ENCODE measurements around the gene OR4L1. TPM values are rescaled to one million over a fixed set of nuclear protein-coding genes. Genes with fewer than 3 reads are reported as not detected.
"Not testable (repeated sequence)": the region's sequence is repeated elsewhere in the genome, so short reads cannot be mapped to it uniquely, and the experiment has no call there.

The OR4L1 gene
- total RNA-seq: not detected

DNA sequence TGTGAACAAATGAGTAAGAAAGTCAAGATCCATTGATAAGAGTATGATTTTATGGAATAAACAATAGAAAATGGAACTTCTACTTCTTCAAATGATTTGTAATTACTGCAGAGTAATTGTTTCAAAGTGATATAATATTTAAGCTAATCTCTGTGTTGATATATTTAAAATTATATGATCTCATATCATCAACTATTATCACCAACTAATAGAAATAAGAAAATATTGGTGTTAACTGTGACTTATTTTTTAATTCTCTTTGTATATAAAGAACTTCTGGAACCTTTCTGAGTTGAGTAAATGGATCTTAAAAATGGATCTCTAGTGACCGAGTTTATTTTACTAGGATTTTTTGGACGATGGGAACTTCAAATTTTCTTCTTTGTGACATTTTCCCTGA is at the start of gene OR4L1:
TSS of gene OR4L1 (plus strand) at position 301 of the 400 bp plus-strand sequence. CDS start at position 301, 0 bp downstream.
- Mint-ChIP-seq H3K27me3 (ENCODE audit: low read depth) (peaks cover 2% of the 10 kb centered on the region), H3K4me3 (no peak within 1 kb of the TSS), H3K9me3 (no peaks in the 10 kb centered on the region), H3K36me3 (ENCODE audit: insufficient read depth) (no peaks in the 10 kb centered on the region), H3K4me1 (ENCODE audit: low read depth) (no peaks in the 10 kb centered on the region)
- DNase-seq (no peak), ATAC-seq (no peak)

GRCh38 chr14:20019257-20019865 is 40.5 kb upstream of the OR4L1 start, which contains the start of gene OR4K14:
OR4K14 (minus strand) TSS chr14:20019307; CDS start chr14:20015193, 4,114 bp downstream.
- ATAC-seq (no peak), DNase-seq (no peak)
- Mint-ChIP-seq H3K36me3 (ENCODE audit: insufficient read depth) (no peaks in the 10 kb centered on the region), H3K9me3 (peaks cover under 1% of the 10 kb centered on the region), H3K4me1 (ENCODE audit: low read depth) (no peaks in the 10 kb centered on the region), H3K4me3 (no peak within 1 kb of the TSS), H3K27me3 (ENCODE audit: low read depth) (peaks cover 3% of the 10 kb centered on the region)

DNA sequence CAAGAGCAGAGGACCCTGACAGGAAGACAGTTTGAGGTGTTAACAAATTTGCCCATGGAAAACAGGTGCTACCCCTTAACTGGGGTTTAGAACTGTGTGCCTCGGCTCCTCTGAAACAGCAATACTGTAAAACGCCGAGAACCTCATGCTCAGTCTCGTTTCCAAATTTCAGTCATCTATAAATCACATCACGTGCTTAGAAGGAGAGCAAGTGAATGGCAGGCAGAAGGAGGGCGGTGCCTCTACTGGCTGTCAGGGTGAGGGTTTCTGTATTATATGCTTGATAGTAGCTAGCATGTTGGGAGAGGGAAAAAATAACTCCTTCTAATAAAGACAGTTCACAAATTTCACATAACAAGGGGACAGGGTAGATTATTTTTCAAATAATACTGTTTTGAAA is 28.8 kb upstream of the OR4L1 start:
- Mint-ChIP-seq H3K4me1 (ENCODE audit: low read depth) (no peaks in the 10 kb centered on the region), H3K36me3 (ENCODE audit: insufficient read depth) (no peaks in the 10 kb centered on the region), H3K9me3 (no peaks in the 10 kb centered on the region), H3K4me3 (no peak overlapping the region), H3K27me3 (ENCODE audit: low read depth) (no peaks in the 10 kb centered on the region)
- no peak for DNase-seq
- no peak for ATAC-seq

GRCh38 chr14:20035449-20035848 is 24.4 kb upstream of the OR4L1 start:
- Mint-ChIP-seq H3K4me3 (no peak overlapping the region), H3K27me3 (ENCODE audit: low read depth) (no peaks in the 10 kb centered on the region), H3K4me1 (ENCODE audit: low read depth) (no peaks in the 10 kb centered on the region), H3K9me3 (no peaks in the 10 kb centered on the region), H3K36me3 (ENCODE audit: insufficient read depth) (no peaks in the 10 kb centered on the region)
- no peak for DNase-seq
- peak in 1 of 2 donors; percentile 28 for ATAC-seq

DNA sequence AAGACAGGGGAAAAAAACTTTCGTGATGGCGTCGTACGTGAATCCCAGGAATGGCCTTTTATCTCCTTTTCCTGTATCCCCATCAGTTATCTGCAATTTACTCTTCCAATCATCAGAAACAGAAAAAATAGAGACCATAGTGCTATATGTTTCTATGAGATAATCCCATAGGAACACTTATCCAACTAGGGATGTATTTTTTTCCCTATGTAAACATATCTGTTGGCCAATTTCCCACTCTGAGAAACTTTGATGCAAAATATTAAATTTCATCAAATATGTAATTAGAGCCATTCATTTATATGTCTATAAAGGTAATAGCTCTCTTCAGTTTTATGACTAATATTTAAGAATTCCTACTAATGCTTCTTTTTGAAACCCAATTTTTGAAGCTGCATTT is 23.9 kb upstream of the OR4L1 start, which contains the start of gene OR4K13:
TSS of gene OR4K13 (minus strand) at position 101 of the 400 bp plus-strand sequence. CDS start 1,280 bp downstream, outside the sequence.
- DNase-seq (no peak), ATAC-seq (no peak)
- H3K36me3 Mint-ChIP-seq (ENCODE audit: insufficient read depth): no peaks in the 10 kb centered on the region
- H3K4me3 Mint-ChIP-seq: no peak within 1 kb of the TSS
- no peaks in the 10 kb centered on the region for H3K9me3 Mint-ChIP-seq
- H3K27me3 Mint-ChIP-seq (ENCODE audit: low read depth): no peaks in the 10 kb centered on the region
- H3K4me1 Mint-ChIP-seq (ENCODE audit: low read depth): no peaks in the 10 kb centered on the region

GRCh38 chr14:20044243-20044642 is 15.6 kb upstream of the OR4L1 start:
- Mint-ChIP-seq H3K4me3 (no peak overlapping the region), H3K27me3 (ENCODE audit: low read depth) (peaks cover 4% of the 10 kb centered on the region), H3K4me1 (ENCODE audit: low read depth) (no peaks in the 10 kb centered on the region), H3K9me3 (no peaks in the 10 kb centered on the region), H3K36me3 (ENCODE audit: insufficient read depth) (no peaks in the 10 kb centered on the region)
- ATAC-seq (no peak), DNase-seq (no peak)

DNA sequence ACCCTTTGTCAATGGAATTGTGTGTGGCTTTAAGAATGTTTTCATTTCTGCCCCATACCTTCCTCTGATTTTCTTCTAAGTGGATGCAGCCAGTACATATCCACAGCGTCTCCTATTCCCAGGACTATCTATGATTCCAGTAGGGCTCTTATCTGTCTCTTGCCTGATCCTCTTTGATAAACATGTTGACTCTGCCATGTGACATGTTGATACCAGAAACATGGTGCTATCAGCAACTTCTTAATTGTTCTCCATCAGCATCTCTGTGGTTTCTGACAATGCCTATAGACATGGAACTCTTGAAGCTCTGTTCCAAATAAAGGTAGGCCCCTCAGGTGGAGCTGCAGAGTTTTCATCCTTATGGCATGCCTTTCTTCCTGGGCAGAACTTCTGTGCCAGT is 11.6 kb upstream of the OR4L1 start:
- H3K4me3 Mint-ChIP-seq: no peak overlapping the region
- H3K27me3 Mint-ChIP-seq (ENCODE audit: low read depth): peaks cover 5% of the 10 kb centered on the region

DNA sequence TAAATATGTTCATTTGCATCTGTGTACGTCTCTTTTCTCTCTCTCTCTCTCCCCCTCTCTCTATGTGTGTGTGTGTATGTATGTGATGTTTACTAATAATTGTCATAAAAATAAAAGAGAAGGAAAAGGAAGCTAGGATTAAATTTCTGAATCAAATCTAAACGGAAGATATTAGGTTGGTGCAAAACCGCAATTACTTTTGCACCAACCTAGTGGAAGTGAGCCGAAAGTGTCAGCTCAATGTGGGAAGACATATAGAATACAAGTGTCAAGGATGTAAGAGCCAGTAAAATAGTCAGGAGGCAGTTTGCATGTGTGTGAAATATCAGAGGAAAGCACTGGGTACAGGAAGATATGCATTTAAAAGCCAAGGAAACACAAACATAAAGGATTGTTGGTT is 32.2 kb downstream of the OR4L1 start:
- Mint-ChIP-seq H3K36me3 (ENCODE audit: insufficient read depth) (no peaks in the 10 kb centered on the region), H3K9me3 (no peaks in the 10 kb centered on the region), H3K4me3 (no peak overlapping the region), H3K27me3 (ENCODE audit: low read depth) (peaks cover 2% of the 10 kb centered on the region), H3K4me1 (ENCODE audit: low read depth) (no peaks in the 10 kb centered on the region)
- DNase-seq (no peak), ATAC-seq (no peak)

More for the DNA sequence above, 11.6 kb upstream of the OR4L1 start:
- DNase-seq (no peak), ATAC-seq (no peak)
- Mint-ChIP-seq H3K9me3 (no peaks in the 10 kb centered on the region), H3K4me1 (ENCODE audit: low read depth) (no peaks in the 10 kb centered on the region), H3K36me3 (ENCODE audit: insufficient read depth) (no peaks in the 10 kb centered on the region)

- Mint-ChIP-seq H3K27me3 (ENCODE audit: low read depth) (peaks cover 3% of the 10 kb centered on the region), H3K4me3 (no peak overlapping the region), H3K9me3 (no peaks in the 10 kb centered on the region), H3K36me3 (ENCODE audit: insufficient read depth) (no peaks in the 10 kb centered on the region), H3K4me1 (ENCODE audit: low read depth) (no peaks in the 10 kb centered on the region)
- DNase-seq: no peak
- ATAC-seq: no peak
Measured at GRCh38 chr14:20093442-20093841, 33.6 kb downstream of the OR4L1 start.

DNA sequence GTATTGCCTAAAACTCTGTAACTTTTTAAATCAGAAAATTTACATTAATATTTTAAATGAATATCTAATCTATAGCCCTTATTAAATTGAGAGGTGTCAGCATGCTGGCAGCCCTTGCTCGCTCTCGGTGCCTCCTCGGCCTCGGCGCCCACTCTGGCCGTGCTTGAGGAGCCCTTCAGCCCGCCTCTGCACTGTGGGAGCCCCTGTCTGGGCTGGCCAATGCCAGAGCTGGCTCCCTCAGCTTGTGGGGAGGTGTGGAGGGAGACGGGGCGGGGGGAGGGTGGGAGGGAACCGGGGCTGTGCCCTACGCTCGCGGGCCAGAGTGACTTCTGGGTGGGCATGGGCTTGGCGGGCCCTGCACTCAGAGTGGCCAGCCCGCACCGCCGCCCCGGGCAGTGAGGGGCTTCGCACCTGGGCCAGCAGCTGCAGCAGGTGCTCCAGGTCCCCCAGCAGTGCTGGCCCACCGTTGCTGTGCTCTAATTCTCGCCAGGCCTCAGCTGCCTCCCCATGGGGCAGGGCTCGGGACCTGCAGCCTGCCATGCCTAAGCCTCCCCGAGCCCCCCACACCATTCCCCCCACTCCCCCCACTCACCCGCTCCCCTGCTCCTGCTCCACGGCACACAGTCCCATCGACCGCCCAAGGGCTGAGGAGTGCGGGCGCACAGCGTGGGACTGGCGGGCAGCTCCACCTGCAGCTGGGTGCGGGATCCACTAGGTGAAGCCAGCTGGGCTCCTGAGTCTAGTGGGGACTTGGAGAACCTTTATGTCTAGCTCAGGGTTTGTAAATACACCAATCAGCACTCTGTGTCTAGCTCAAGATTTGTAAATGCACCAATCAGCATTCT is 39.3 kb downstream of the OR4L1 start:
- not testable (repeated sequence) for H3K27me3 Mint-ChIP-seq (ENCODE audit: low read depth); H3K4me3 Mint-ChIP-seq; DNase-seq; H3K9me3 Mint-ChIP-seq; H3K4me1 Mint-ChIP-seq (ENCODE audit: low read depth); ATAC-seq; H3K36me3 Mint-ChIP-seq (ENCODE audit: insufficient read depth)

- no peaks in the 10 kb centered on the region for H3K9me3 Mint-ChIP-seq
- DNase-seq: no peak
- peaks cover 3% of the 10 kb centered on the region for H3K27me3 Mint-ChIP-seq (ENCODE audit: low read depth)
- no peaks in the 10 kb centered on the region for H3K4me1 Mint-ChIP-seq (ENCODE audit: low read depth)
- H3K4me3 Mint-ChIP-seq: no peak within 1 kb of the TSS
- no peak for ATAC-seq
- H3K36me3 Mint-ChIP-seq (ENCODE audit: insufficient read depth): no peaks in the 10 kb centered on the region
Measured at GRCh38 chr14:20110438-20110837, 50.6 kb downstream of the OR4L1 start, which contains the start of gene OR4K17. OR4K17 (plus strand) TSS chr14:20110739; CDS start chr14:20117500, 6,761 bp downstream.

Other genes starting within 250 kb of the OR4L1 start
- gene OR4K2, start 184.9 kb upstream of the OR4L1 start, total RNA-seq: not detected
- gene OR4K5, start 139.4 kb upstream of the OR4L1 start, total RNA-seq: not detected
- gene OR4K1, start 129.1 kb upstream of the OR4L1 start, total RNA-seq: not detected
- gene OR4K15, start 84.5 kb upstream of the OR4L1 start, total RNA-seq: not detected
- gene OR4Q2, start 57.9 kb upstream of the OR4L1 start, total RNA-seq: not detected
- not detected for gene OR4K14, start 40.7 kb upstream of the OR4L1 start, total RNA-seq
- not detected for gene OR4K13, start 24.0 kb upstream of the OR4L1 start, total RNA-seq
- not detected for gene OR4K17, start 50.7 kb downstream of the OR4L1 start, total RNA-seq
- gene OR4N5, start 78.8 kb downstream of the OR4L1 start, total RNA-seq: not detected
- not detected for gene OR11G2, start 130.9 kb downstream of the OR4L1 start, total RNA-seq
- gene OR11H6, start 163.7 kb downstream of the OR4L1 start, total RNA-seq: not detected
- gene OR11H7, start 168.9 kb downstream of the OR4L1 start, total RNA-seq: not detected
- gene OR11H4, start 179.2 kb downstream of the OR4L1 start, total RNA-seq: not detected
- 10 to 100 TPM; 40.3 to 41.9 (median 41.5) TPM for gene TTC5, start 245.9 kb downstream of the OR4L1 start, total RNA-seq

Measured in activated T-cell treated with anti-CD3 and anti-CD28 coated beads, Interleukin-2, amount 50 U/mL, for 4 hours (primary cell).